K562 (cell line): ENCODE data around the gene CACNG7. TPM values are rescaled to one million over a fixed set of nuclear protein-coding genes. Genes with fewer than 3 reads are reported as not detected.

Source experiments
- BRCA1 ChIP-seq, 2 experiments: fragments of 450-650 bp in 1 of 2; sonication (generic) in 1 of 2; formaldehyde crosslinking in 1 of 2; IDR thresholded peaks; 2 replicates each; pipeline versions ENCODE4 v1.5.0 to v1.6.1; 2017 to 2020; ENCODE audit warnings: mild to moderate bottlenecking in 1 of 2, missing genetic modification reagents in 1 of 2
- EGR1 ChIP-seq: fragments of 450-650 bp; conservative IDR thresholded peaks from 2 replicates; pipeline ENCODE4 v1.6.1; 2017; ENCODE audit warnings: mild to moderate bottlenecking
- FOXK2 ChIP-seq, 2 experiments: fragments of 450-650 bp; IDR thresholded peaks in 1 of 2; conservative IDR thresholded peaks in 1 of 2; 2 replicates each; pipeline ENCODE4 v1.6.1; 2016; ENCODE audit warnings: low read depth in 2 of 2, mild to moderate bottlenecking in 1 of 2
- HBP1 ChIP-seq: fragments of 450-650 bp; formaldehyde crosslinking; IDR thresholded peaks from 2 replicates; pipeline ENCODE4 v1.4.0; 2022; ENCODE audit warnings: missing genetic modification characterization
- MCM3 ChIP-seq: fragments of 450-650 bp; IDR thresholded peaks from 2 replicates; pipeline ENCODE4 v1.6.1; 2016
- PKNOX1 ChIP-seq: fragments of 450-650 bp; IDR thresholded peaks from 2 replicates; pipeline ENCODE4 v1.6.1; 2016
- SPI1 ChIP-seq: IDR thresholded peaks from 2 replicates; pipeline ENCODE4 v1.6.1; 2011; ENCODE audit warnings: low read depth, low read length, control low read depth, borderline replicate concordance
- SREBF1 ChIP-seq: fragments of 150-350 bp; IDR thresholded peaks from 2 replicates; pipeline ENCODE4 v1.6.1; 2014; ENCODE audit warnings: antibody characterized with exemption, low read depth, low read length, borderline replicate concordance
- THRB ChIP-seq: fragments of 450-650 bp; formaldehyde crosslinking; conservative IDR thresholded peaks from 2 replicates; pipeline ENCODE4 v1.4.0; 2022; ENCODE audit warnings: mild to moderate bottlenecking, missing genetic modification characterization
- ZBTB43 ChIP-seq: sonication (generic); formaldehyde crosslinking; IDR thresholded peaks from 2 replicates; pipeline ENCODE4 v1.8.0; 2023; ENCODE audit warnings: mild to moderate bottlenecking, missing genetic modification reagents
- ZNF24 ChIP-seq: fragments of 450-650 bp; IDR thresholded peaks from 2 replicates; pipeline ENCODE4 v1.6.1; 2016
- polyA plus RNA-seq, 8 experiments: library from polyadenylated mRNA; depleted of rRNA in 4 of 8; stranded (reverse) in 5 of 8; unstranded in 3 of 8; fragments of >200 nt; fragmentation: Nextera tagmentation in 2 of 8; fragmentation: Illumina TruSeq in 1 of 8; extraction: Ambion mirVana in 2 of 8; extraction: Trizol in 1 of 8; gene quantifications; 2 replicates each; pipeline versions ENCODE4 v1.2.1 to v1.2.3, GENCODE V29; 2011 to 2014; ENCODE audit warnings: inconsistent platforms in 1 of 8, missing spikeins in 1 of 8
- total RNA-seq, 7 experiments: library from RNA; depleted of rRNA in 6 of 7; stranded (reverse); fragments of >200 nt in 6 of 7; fragmentation: Illumina TruSeq in 2 of 7; extraction: Trizol in 2 of 7; gene quantifications; 2 replicates each; pipeline versions ENCODE4 v1.2.1 to v1.2.3, GENCODE V29; 2011 to 2021; ENCODE audit warnings: low replicate concordance in 1 of 7

The CACNG7 gene
- total and polyA plus RNA-seq, 9 of the 15 experiments (the other 6 are each of a cell fraction or from before 2014, with no cell fraction given): not detected

- TF ChIP-seq PKNOX1: peak; percentile 90
- no peak for TF ChIP-seq SREBF1
- TF ChIP-seq THRB (CRISPR knock-in tag): 0 out of 2 replicates have a peak, but pooled peaks have one; percentile 7
- peak; percentile 42; the same call in 1 of the 2 replicates for TF ChIP-seq SPI1
- 0 out of 2 replicates have a peak, but pooled peaks have one; percentile 32 for TF ChIP-seq HBP1 (CRISPR knock-in tag)
- TF ChIP-seq BRCA1 (IDR thresholded peaks at IDR 0.05): no peak
- no peak for TF ChIP-seq BRCA1 (CRISPR knock-in tag; IDR thresholded peaks at IDR 0.05)
- TF ChIP-seq ZNF24: no peak
- peak; percentile 54 for TF ChIP-seq EGR1
- no peak for TF ChIP-seq ZBTB43 (CRISPR knock-in tag)
- no peak for TF ChIP-seq MCM3
- peak in 1 of 2 experiments; percentile 27; a peak in 1 of 4 replicates for TF ChIP-seq FOXK2 (conservative IDR thresholded peaks at IDR 0.05 in 1 of 2, IDR thresholded peaks at IDR 0.05 in 1 of 2; ENCODE audit: low read depth in 2 of 2)
Observed at GRCh38 chr19:53915000-53915399, 5.9 kb downstream of the CACNG7 start (continued).
